Left cardiac atrium (tissue), 4 donors: Measurements from ENCODE around the gene KRT16. TPM values are rescaled to one million over a fixed set of nuclear protein-coding genes. Genes with fewer than 3 reads are reported as not detected.
"Not testable (repeated sequence)": the region's sequence is repeated elsewhere in the genome, so short reads cannot be mapped to it uniquely, and the experiment has no call there.

Experiments
- ATAC-seq, 2 donors: fragments of 200-7000 bp; cut with Tn5 transposase; one replicate each; pipeline ENCODE4 v1.9.1; 2020; ENCODE audit warnings: mild to moderate bottlenecking in 2 of 2, moderate library complexity in 2 of 2
- DNase-seq: peaks from one replicate; pipeline ENCODE4 v3.0.0-alpha.2; 2020
- intact Hi-C, 2 donors: fragments of 100-400 bp; cut with DNase I; formaldehyde crosslinking; loops; one replicate each; pipeline versions ENCODE4 v1.14.1 to v1.15.1; 2022 to 2023
- total RNA-seq, 2 donors: library from RNA; stranded (reverse); fragmentation: NEBNext Ultra II Directional; extraction: Animal tissue kit (Norgen Biotek cat#: 25700); gene quantifications; one replicate each; pipeline ENCODE4 v1.2.1, GENCODE V29; 2021
- donor health status: DM: no; HTN: yes; CAD: no.
- donor health status: DM: no; HTN: yes; CAD: no; lungs with severe emphysema.
- donor health status: DM: yes; HTN: yes; CAD: no.
- donor health status: Dilated cardiomyopathy.

Gene KRT16
- total RNA-seq, 2 donors from 2014 or later, result 0.44 to 1.1 TPM

DNA sequence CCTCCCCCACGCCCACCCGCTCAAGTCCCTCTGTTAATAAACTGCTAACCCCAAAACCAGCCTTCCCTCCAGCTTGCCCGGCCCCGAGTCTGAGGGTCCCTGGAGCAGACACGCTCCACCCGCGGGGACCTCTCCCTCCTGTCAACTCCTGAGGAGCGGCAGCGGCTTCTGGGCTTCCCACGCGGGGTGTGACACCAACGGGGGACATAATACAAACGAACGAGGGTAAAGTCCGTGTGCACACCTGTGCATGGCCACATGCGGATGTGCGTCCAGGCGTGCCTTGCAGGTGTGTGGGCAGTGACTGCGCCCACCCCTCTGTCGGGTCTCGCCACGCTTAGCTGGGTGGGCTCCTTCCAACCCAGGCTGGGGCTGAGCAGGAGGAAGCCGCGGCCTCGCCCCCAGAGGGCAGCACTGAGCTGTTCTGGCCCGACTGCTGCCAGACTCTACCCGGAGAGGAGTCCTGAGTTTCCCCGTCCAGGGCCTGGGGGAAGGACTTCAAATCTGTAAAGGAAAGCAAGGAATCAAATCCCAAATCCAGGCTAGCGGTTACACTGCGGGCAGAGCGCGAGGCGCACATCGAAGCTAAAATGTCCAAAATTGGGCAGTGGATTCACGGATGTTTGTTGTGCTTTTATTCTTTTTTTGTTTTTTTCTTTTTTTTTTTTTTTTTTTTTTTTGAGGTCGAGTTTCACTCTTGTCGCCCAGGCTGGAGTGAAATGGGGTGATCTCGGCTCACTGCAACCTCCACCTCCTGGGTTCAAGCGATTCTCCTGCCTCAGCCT is 36.0 kb upstream of the KRT16 start:
- ATAC-seq, result peak; percentile 93 to 97
- intact Hi-C loops, result loop anchor here (1.0 to 5.0 kb wide), 4 partner anchors 96 to 791 kb away; no protein-coding TSS in a partner anchor
- peak; percentile 87 for DNase-seq

GRCh38 chr17:41647940-41648410 is 35.4 kb upstream of the KRT16 start:
- DNase-seq (peak; percentile 91), ATAC-seq (peak; percentile 85 to 90)
- intact Hi-C loops, result loop anchor here (1.0 to 5.0 kb wide), 4 partner anchors 96 to 791 kb away; no protein-coding TSS in a partner anchor

GRCh38 chr17:41647038-41647813 is 34.7 kb upstream of the KRT16 start:
- DNase-seq (no peak), ATAC-seq (no peak)
- intact Hi-C loops, result loop anchor here (5.0 kb wide), 2 partner anchors 95 to 790 kb away; no protein-coding TSS in a partner anchor

GRCh38 chr17:41642252-41643156 is 29.9 kb upstream of the KRT16 start:
- DNase-seq, result no peak
- intact Hi-C loops, result no loop called here
- no peak for ATAC-seq

GRCh38 chr17:41640596-41640995 is 28.0 kb upstream of the KRT16 start:
- DNase-seq, ATAC-seq, intact Hi-C loops: not testable (repeated sequence)

DNA sequence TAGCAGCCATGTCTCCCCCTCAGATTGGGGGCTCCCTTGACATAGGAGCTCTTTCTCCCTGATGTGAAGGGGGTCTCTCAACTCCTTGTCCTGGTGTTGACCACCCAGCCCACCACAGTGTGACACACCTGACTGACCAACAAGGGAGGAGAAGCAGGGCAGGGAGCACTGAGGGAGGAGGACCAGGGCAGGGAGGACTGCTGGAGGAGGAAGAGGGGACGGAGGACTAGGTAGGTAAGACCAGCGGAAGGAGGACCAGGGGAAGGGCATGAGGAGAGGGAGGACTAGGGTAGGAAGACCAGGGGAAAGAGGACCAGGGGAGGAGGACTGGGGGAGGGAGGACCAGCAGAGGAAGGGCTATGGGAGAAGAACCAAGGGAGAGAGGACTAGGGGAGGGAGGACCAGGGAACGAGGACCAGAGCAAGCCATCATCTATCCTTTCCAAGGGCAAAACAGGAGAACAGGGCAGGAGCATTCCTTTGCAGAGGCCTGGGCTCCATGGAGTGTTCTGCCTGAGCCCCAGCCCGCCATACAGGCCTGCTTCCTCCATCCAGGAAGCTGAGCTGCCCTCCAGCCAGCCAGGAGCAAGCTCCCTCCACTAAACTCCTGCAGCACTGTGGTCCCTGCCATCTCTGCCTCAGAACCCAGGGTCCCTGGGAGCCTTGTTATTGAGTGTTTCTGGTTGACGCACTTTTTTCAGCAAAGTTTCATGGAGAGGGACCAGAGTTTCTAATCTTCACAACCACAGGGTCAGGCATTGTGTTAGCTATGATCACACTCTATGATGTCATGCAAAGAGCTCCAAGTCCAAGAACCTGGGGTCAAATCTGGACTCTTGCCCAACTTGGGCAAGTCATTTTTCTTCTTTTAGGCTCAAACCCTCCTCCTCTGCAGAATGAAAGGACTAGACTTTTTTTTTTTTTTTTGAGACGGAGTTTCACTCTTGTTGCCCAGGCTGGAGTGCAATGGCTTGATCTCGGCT is 27.2 kb upstream of the KRT16 start:
- DNase-seq, result no peak
- intact Hi-C loops, result no loop called here
- ATAC-seq, result no peak

DNA sequence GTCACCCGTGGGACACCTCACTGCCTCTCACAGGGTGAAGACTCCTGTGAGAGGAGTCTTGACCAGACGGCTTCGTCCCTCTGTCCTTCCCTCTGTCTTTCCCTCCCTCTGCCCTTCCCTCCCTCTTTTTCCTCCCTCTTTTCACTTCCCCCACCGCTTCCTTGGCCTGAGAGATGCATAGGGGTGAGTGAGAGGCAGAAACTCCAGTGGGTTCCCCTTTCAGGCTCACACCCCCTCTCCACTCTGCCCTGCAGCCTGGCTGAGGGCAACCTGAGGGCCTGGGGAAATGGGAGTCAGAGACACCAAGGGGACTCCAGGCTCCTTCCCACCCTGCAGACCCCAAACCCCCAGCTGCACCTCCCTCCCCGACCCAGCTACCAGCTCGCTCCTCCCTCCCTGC is 26.4 kb upstream of the KRT16 start:
- DNase-seq (no peak), ATAC-seq (no peak)
- intact Hi-C loops, result no loop called here

GRCh38 chr17:41638194-41638593 is 25.6 kb upstream of the KRT16 start:
- DNase-seq (no peak), ATAC-seq (no peak)
- intact Hi-C loops, result no loop called here

GRCh38 chr17:41636652-41637051 is 24.1 kb upstream of the KRT16 start:
- ATAC-seq, result no peak

DNA sequence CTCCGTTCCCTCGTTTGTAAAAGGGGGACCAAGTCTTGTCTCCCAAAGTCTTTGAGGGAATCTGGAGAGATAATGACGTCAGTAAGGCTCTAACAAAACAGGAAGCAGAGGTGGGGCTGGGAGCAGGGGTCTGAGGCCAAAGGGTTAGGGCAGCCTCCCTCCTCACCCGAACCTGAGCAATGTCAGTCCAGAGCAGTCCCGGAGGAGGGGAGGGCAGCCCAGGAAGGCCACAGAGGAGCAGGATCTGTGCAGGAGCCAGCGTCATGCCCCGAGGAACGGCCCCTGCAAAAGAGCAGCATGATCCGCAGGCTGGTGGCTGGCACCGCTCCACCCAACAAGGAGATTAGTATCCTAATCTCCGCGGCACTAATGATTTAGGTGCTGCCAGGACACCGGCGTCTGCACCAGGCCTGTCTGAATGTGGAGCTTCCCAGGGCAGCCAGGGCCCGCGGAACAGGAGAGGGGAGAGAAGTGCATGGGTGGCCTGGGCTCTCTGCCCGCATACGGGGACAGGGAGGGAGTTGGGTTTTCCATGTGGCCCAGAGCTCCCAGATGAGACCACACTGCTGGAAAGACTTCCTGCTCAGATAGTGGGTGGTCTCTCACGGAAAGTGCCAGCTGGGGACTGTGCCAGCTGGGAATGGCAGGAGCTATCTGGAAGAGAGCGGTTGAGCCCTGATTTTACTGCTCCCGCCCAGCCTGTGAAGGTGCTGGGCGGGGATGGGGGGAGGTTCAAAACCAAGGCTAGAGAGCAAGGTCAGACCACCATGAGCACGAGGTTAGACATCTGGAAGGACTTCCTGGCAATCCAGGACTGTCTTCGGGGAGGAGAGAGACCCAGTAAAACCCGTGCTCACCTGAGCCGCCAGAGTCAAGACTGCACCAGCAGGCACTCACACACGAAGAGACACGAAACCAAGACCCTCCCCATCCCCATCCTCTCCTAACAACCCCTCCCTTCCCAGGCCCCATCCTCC is 22.8 kb upstream of the KRT16 start:
- intact Hi-C loops, result no loop called here
- DNase-seq, result peak; percentile 50
- peak; percentile 69 to 71 for ATAC-seq

More at GRCh38 chr17:41636652-41637051, 24.1 kb upstream of the KRT16 start:
- intact Hi-C loops, result no loop called here
- DNase-seq, result no peak

DNA sequence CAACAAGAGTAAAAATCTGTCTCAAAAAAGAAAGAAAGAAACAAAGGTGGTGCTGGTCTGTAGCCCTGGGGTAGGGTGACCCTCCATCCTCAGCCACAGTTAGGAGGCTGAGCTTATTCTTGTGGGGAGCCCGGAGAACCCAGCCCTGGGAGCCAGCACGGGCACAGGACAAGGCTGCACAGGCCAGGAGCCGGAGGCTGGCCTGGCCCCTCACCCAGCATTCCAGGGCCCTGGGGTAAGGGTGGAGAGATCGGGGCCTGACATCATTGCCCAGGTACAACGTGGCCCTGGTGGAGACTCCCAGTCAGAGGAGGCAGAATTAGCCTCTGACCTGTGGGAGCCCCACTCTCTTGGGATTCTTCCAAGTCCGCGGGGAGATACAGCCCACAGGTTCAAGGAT is 22.1 kb upstream of the KRT16 start:
- DNase-seq (no peak), ATAC-seq (peak in 1 of 2 donors; percentile 6)
- intact Hi-C loops, result no loop called here

GRCh38 chr17:41633556-41634199 is 21.1 kb upstream of the KRT16 start:
- DNase-seq (no peak), ATAC-seq (no peak)
- intact Hi-C loops, result no loop called here

- no peak for DNase-seq
- intact Hi-C loops, result no loop called here
- ATAC-seq, result no peak
These were observed 20.0 kb upstream of the KRT16 start for GRCh38 chr17:41632482-41633105.

DNA sequence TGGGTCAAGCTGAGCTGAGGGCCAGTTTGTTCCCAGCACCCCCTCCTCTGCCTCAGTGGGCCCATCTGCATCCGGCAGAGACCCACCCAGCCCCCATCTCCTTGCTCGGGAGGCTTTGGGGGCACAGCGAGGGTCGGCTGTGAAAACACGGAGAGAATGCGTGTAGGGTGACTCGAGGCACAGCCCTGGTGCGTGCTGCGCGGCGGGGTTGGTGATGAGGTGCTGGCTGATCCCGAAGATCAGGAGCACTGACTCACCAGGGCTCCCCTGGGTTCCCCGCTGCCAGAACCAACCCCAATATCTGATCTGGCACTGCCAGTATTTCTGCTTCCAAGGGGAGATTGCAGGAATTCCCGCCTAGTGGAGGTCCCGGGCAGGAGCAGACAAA is 19.3 kb upstream of the KRT16 start:
- ATAC-seq (no peak), DNase-seq (no peak)
- intact Hi-C loops, result no loop called here

DNA sequence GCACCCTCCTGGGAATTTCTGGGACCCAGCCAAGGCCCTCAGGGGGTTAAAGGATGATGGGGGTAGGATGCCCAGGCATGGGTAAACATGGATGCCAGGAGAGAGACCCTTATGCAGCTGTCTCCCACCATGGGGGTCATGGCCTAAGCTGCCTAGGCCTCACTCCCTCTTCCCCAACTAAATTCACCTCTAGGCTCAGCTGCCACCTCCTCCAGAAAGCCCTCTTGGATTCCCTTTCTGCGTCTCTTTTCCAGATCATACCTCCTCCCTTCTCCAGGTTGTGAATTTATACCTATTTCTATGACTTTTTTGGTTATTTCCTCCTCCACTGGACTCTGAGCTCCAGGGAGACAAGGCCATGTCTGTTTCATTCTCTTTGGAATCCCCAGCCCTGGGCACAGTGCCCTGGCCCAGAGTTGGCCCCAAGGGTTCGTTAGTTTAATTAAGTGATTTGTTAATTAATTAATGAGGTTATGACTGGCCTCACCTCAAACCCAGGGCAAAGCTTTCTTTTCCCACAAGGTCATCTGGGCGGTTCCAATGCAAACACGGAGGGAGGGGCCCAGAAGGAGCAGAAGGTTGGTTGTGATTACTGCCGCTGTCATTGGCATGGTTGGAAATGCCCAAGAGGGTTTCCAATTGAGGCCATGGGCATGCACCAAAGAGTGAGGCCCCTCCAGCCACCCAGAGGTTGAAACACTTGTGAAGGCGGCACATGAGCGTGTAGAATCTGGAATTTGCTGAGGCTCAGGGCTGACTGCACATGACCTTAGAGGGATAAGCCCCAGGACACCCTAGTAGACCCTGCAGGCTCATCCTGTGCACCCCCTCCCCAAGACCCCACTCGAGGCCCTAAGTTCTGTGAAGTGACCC is 18.7 kb upstream of the KRT16 start:
- ATAC-seq (no peak), DNase-seq (no peak)
- intact Hi-C loops, result no loop called here
